Measurements from ENCODE around the gene TGIF2LY.
"Not testable (repeated sequence)": the region's sequence is repeated elsewhere in the genome, so short reads cannot be mapped to it uniquely, and the experiment has no call there.

The TGIF2LY gene

GRCh38 chrY:3578767-3579166 is at the start of gene TGIF2LY:
Gene TGIF2LY (plus strand): TSS chrY:3579067. CDS start chrY:3579245, 178 bp downstream.
- not testable (repeated sequence) for H3K9ac ChIP-seq (ENCODE audit: low read depth, low read length); H3K9me3 ChIP-seq (ENCODE audit: control insufficient read depth, insufficient read depth, low read length); H3K4me3 ChIP-seq (ENCODE audit: low read depth, low read length); H3K4me1 ChIP-seq (ENCODE audit: control insufficient read depth, insufficient read depth, low read length); H3K36me3 ChIP-seq (ENCODE audit: control insufficient read depth, insufficient read depth, low read length); H3K27me3 ChIP-seq (ENCODE audit: control insufficient read depth, insufficient read depth, low read length); H3K27ac ChIP-seq (ENCODE audit: low read depth, low read length)

Data from HUES48 (cell line).